SJSA1 (cell line): ENCODE results near the gene TPM2. TPM values are rescaled to one million over a fixed set of nuclear protein-coding genes. Genes with fewer than 3 reads are reported as not detected.
A peak's percentile ranks its signal among the peaks of the same experiment; 100 is the strongest.

Experiments
- DNase-seq, 2 experiments: peaks; one replicate each; pipeline ENCODE4 v3.0.0-alpha.2; 2015 to 2020; ENCODE audit warnings: low spot score in 2 of 2, low read depth in 1 of 2
- H3K27ac ChIP-seq: fragments of 250-450 bp; sonication (Bioruptor Pico); 2 replicates; pipeline ENCODE4 v1.5.1; 2020; ENCODE audit warnings: mild to moderate bottlenecking, moderate library complexity
- H3K27me3 ChIP-seq: fragments of 250-450 bp; sonication (Bioruptor Pico); replicated peaks from 2 replicates; pipeline ENCODE4 v1.5.1; 2020; ENCODE audit warnings: mild to moderate bottlenecking, moderate library complexity
- H3K36me3 ChIP-seq: fragments of 250-450 bp; sonication (Bioruptor Pico); 2 replicates; pipeline ENCODE4 v1.5.1; 2020; ENCODE audit warnings: mild to moderate bottlenecking
- H3K4me1 ChIP-seq: fragments of 250-450 bp; sonication (Bioruptor Pico); replicated peaks from 2 replicates; pipeline ENCODE4 v1.6.1; 2021; ENCODE audit warnings: mild to moderate bottlenecking
- H3K4me3 ChIP-seq: fragments of 250-450 bp; sonication (Bioruptor Pico); 2 replicates; pipeline ENCODE4 v1.5.1; 2020; ENCODE audit warnings: mild to moderate bottlenecking
- H3K9me3 ChIP-seq: fragments of 250-450 bp; sonication (Bioruptor Pico); replicated peaks from 2 replicates; pipeline ENCODE4 v1.5.1; 2020; ENCODE audit warnings: mild to moderate bottlenecking
- total RNA-seq: library from RNA; depleted of rRNA; stranded (reverse); fragments of >200 nt; shearing (Covaris generic); gene quantifications from 2 replicates; pipeline ENCODE4 v1.2.3, GENCODE V29; 2014

TPM2 gene
- total RNA-seq, 1 experiment from 2014 or later = 823 TPM

DNA sequence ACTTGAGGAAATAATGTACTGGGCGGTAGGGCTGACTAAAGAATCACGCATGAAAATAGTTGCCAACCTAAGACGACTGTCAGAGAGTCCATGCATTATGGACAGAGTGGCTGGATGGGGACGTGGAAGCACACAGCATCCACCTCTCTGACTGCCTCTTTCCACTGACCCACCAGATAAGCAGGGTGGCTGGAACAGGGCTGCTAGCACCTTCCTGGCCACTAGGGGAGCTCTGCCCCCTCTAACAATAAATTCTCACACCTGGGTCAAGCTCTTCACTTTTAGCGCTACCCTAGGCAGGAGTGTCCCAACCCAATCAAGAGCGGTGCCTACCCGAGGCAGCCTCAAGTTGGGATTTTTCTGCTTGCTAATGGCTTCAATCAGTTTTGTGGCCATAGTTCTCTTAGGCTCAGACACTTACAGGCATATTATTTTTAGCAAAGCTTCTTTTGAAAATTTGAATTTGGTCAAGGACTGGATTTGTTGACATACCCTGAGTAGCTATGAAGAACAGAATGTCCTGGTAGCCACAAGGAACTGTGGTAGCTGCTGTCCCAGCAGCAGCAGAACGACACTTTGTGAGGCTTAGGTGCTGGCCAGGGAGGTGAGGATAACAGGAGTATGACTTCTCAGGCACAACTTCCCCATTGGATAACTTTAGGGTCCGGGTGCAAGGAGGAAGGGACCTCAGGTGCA, 6.9 kb upstream of the TPM2 start:
- H3K27ac ChIP-seq = no peak overlapping the region
- H3K4me1 ChIP-seq = peaks cover 10% of the 10 kb centered on the region
- no peak overlapping the region for H3K4me3 ChIP-seq
- no peaks in the 10 kb centered on the region for H3K27me3 ChIP-seq
- no peaks in the 10 kb centered on the region for H3K9me3 ChIP-seq
- peaks cover 48% of the 10 kb centered on the region for H3K36me3 ChIP-seq
- DNase-seq = peak in 1 of 2 experiments; percentile 26

- Histone ChIP-seq H3K36me3 (peaks cover 44% of the 10 kb centered on the region), H3K27ac (no peak overlapping the region), H3K4me3 (no peak overlapping the region), H3K4me1 (peaks cover 16% of the 10 kb centered on the region), H3K9me3 (no peaks in the 10 kb centered on the region), H3K27me3 (no peaks in the 10 kb centered on the region)
- no peak for DNase-seq
Observed at GRCh38 chr9:35695943-35696401, 6.2 kb upstream of the TPM2 start.

DNA sequence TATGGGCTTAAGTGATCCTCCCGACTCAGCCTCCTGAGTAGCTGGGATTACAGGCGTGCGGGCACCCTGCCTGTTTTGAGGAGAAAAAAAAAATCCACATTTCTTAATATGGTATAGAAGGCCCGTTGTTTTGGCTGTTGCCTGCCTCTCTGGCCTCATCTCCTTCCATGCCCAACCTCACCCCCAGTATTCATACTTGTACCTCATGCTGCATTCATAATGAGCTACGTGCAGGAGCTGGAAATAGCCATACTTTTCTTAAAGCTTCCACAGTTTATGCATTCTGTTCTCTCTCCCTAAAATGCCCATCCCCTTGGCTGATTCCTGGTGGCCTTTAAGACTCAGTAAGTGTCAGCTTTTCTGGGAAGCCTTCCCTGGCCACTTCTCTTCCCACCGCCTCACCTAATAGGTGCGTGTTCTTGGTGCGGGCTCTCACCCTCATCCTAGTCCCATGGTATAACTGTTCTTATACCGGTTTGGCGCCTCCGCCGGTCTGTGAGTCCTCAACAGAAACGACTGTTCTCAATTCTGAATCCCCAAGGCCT, 2.1 kb upstream of the TPM2 start:
- H3K27ac ChIP-seq = no peak overlapping the region
- H3K27me3 ChIP-seq = no peaks in the 10 kb centered on the region
- H3K9me3 ChIP-seq = no peaks in the 10 kb centered on the region
- peaks cover 32% of the 10 kb centered on the region for H3K4me1 ChIP-seq
- H3K36me3 ChIP-seq = peaks cover 39% of the 10 kb centered on the region
- H3K4me3 ChIP-seq = no peak overlapping the region
- no peak for DNase-seq

DNA sequence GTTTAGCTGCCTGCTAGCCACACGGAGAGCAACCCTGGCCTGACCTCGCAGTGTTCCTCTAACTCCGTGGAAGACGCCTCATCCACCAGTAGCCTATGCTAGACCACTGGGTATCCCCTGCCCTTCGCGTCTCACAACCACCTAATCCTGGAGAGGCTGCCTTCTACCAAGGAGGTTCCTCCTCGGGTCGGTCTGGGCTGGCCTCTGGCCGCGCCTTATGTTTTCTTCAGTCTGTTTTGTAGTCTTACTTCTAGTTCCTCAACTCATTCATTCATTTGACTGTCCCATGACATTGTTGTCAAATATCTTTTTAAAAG, 1.6 kb upstream of the TPM2 start:
- DNase-seq = no peak

DNA sequence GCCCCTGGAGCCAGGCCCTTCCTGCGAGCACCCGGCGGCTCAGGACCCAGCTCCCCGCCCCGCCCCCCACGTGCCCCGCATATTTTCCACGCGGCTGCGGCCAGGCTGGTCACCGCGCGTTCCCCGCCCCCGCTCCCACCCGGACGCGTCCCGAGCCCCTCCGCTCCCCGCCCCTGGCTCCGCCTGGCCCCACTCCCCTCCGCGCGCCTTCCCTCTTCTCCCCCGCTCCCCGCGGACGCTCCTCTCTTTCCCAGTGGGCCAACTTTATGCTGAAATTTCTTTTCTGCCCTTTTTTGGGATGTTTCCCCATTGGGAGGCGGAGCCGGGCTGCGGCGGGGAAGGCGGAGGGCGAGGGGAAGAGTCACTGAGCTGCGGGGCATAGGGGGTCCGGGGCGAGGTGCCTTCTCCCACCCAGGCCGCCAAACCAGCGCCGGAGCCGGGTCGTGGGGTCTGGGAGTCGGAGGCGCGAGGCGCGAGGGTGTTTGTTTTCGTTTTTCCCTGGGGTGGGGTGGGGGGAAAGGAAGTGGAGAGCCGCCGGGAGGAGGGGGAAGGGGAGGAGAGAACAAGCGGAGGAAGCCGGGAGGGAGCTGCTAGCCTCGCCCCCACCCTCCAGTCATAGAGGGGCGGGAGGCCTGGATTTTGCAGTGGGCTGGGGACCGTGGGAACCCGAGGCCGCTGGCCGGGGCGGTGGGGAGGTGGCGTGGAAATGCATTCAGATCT, 1.0 kb upstream of the TPM2 start:
- Histone ChIP-seq H3K27me3 (no peaks in the 10 kb centered on the region), H3K9me3 (no peaks in the 10 kb centered on the region), H3K27ac (peak overlapping the region; percentile 77), H3K36me3 (peaks cover 37% of the 10 kb centered on the region), H3K4me3 (peak overlapping the region; percentile 60), H3K4me1 (peaks cover 33% of the 10 kb centered on the region)
- DNase-seq = peak; percentile 44 to 74

More for the DNA sequence above, 1.6 kb upstream of the TPM2 start:
- Histone ChIP-seq H3K27ac (peak overlapping the region; percentile 77; the same call in 1 of the 2 replicates), H3K9me3 (no peaks in the 10 kb centered on the region), H3K36me3 (peaks cover 37% of the 10 kb centered on the region), H3K27me3 (no peaks in the 10 kb centered on the region), H3K4me1 (peaks cover 35% of the 10 kb centered on the region), H3K4me3 (peak overlapping the region; percentile 60)

DNA sequence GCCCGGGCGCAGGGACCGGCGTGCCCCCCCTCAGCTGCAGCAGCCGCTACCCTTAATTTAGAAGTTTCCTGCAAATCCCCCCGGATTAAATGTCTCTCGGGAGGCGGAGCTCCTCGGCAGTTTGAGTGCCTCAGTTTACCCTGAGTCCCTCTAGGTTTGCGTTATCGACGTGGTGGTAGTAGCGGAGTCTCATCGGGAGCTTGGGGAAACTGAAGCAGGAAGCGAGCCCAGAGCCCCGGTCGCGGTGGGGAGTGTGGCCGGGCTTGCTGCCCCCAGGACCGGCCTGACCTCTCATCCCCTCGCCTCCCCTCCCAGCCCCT, 529 bp upstream of the TPM2 start:
- DNase-seq = no peak
- peaks cover 41% of the 10 kb centered on the region for H3K36me3 ChIP-seq
- peak overlapping the region; percentile 57 for H3K27ac ChIP-seq
- H3K4me1 ChIP-seq = peaks cover 30% of the 10 kb centered on the region
- H3K4me3 ChIP-seq = peak overlapping the region; percentile 60
- no peaks in the 10 kb centered on the region for H3K27me3 ChIP-seq
- H3K9me3 ChIP-seq = no peaks in the 10 kb centered on the region

DNA sequence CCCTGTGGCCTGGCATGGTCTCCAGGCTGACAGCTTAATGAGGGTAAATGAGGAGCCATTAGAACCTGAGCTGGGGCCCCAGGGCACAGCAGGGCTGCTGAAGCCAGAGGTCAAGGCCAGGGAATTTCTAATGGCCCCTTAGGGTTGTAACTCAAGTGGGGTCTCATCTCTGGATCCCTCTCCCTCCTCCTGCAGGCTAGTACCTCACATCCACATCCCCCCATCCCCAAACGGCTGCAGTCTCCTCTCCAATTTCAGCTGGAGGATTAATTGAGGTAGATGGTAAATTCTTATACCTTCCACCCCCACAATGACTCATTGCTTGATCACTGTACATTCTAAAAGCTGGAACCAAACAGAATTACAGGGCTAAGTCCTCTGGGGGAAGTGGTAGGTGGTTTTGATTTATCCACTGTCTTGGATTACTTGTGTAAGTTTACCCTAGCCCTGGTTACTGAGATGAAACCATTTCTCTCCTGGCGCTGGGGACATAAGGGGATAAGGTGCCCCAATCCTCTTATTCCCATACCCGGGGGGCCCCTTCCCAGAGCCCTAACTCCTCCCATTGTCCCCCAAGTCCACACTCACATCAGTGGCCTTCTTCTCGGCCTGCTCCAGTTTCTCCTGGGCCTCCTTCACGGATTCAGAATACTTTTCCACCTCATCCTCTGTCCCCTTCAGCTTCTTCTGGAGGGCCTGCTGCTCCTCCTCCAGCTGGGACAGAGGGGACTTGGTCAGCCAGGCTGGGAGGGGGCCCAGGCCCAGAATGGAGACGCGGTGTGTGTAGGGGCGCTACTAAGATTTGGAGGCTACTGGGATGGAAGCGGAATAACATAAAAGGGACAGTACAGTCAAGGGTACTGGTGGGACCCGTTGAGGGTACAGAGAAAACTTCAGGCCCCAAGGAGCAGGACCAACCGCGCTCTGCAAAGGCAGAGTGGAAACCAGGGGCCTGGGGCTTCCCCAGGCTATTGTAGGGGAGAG, 875 bp downstream of the TPM2 start:
- Histone ChIP-seq H3K4me3 (peak overlapping the region; percentile 60), H3K27me3 (no peaks in the 10 kb centered on the region), H3K4me1 (peaks cover 24% of the 10 kb centered on the region), H3K27ac (peak overlapping the region; percentile 17; the same call in 1 of the 2 replicates), H3K36me3 (peaks cover 55% of the 10 kb centered on the region), H3K9me3 (no peaks in the 10 kb centered on the region)
- peak in 1 of 2 experiments; percentile 27 for DNase-seq

DNA sequence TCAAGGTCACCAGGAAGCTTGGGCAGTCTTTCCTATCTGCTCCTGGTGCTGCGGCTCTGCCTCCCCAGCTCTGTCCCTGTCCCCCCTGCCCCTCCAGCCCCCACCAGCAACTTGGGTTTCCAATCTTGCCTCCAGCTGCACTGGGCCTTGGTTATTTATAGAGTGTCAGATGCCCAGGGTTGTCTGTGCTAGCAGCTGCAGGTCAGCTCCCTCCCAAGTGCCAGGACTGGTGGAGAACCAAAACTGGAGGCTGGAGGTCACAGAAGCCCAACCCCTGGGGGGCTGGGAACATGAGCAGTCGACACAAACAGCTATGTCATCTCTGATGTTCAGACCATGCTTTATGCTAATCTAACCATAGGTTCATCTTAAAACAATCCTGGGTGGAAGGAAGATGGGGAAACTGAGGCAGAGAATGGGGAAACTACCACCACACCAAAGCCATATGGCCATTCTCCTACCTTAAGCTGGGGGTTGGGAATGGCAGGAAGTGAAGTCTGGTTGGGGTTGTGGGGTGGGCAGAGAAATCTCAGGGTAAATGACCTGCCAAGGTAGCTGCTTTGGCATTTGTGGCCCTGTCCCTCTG, 1.7 kb downstream of the TPM2 start:
- Histone ChIP-seq H3K27ac (no peak overlapping the region), H3K4me1 (peaks cover 24% of the 10 kb centered on the region), H3K4me3 (peak overlapping the region; percentile 60), H3K36me3 (peaks cover 63% of the 10 kb centered on the region), H3K27me3 (no peaks in the 10 kb centered on the region), H3K9me3 (no peaks in the 10 kb centered on the region)
- no peak for DNase-seq

- DNase-seq = no peak
- H3K36me3 ChIP-seq = peaks cover 70% of the 10 kb centered on the region
Observed at GRCh38 chr9:35687306-35687705, 2.4 kb downstream of the TPM2 start.

DNA sequence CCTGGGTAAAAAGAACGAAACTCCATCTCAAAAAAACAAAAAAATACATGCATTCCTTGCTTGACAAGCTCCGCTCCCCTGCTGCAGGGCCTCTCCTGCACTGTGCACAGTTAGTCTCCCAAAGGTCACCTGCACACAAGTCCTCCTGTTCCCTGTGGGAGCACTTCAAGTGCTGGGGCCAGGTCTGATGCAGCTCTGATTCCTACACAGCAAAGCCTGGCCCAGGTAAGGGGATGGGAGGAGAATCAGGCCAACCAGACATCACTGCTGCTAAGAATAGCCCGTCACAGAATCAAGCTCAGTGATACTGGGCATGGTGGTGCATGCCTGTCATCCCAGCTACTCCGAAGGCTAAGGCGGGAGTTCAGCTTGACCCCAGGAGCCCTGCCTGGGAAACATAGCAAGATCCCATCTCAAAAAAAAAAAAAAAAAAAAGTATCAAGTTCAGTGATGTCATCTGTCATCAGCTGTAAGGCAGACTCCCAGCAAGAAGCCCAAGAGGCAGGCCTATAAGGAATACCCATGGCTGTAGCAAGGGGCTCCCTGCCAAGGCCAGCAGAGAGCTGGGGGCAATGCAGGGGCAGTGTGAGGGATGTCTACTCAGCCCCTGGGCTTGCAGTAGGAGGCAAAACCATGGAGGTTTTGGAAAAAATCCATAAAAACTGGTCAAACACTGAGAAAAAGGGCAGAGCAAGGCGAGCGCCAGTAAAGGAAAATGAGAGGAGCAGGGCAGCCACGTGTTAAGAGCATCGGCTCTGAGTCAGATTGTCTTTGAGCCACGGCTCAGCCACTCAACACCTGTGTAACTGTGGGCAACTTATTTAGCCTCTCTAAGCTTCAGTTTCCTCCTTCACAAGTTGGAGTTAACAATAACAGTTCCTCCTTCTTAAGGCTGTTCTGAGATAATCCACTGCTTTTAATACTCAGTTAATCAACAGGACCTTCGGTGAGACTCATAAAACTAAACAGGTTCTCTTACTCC, 3.2 kb downstream of the TPM2 start:
- H3K27ac ChIP-seq = no peak overlapping the region
- H3K4me1 ChIP-seq = peaks cover 23% of the 10 kb centered on the region
- H3K36me3 ChIP-seq = peaks cover 78% of the 10 kb centered on the region
- no peak overlapping the region for H3K4me3 ChIP-seq
- H3K27me3 ChIP-seq = no peaks in the 10 kb centered on the region
- H3K9me3 ChIP-seq = no peaks in the 10 kb centered on the region
- no peak for DNase-seq

More at GRCh38 chr9:35687306-35687705, 2.4 kb downstream of the TPM2 start:
- Histone ChIP-seq H3K9me3 (no peaks in the 10 kb centered on the region), H3K27me3 (no peaks in the 10 kb centered on the region), H3K4me3 (no peak overlapping the region), H3K27ac (no peak overlapping the region), H3K4me1 (peaks cover 24% of the 10 kb centered on the region)

DNA sequence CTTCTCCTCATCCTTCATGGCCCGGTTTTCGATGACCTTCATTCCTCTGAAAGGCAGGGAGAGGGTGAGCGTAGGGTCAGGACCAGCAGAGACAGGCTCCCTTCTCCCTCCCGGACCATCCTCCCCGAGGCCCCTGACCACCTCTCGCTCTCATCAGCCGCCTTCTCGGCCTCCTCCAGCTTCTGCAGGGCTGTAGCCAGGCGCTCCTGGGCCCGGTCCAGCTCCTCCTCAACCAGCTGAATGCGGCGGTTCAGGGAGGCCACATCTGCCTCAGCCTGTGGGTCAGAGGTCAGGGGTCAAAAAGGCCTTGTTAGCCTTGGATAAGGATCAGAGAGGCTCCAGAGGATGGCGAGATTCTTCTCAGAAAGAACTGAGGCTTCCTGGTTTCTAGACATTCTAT, 4.2 kb downstream of the TPM2 start:
- DNase-seq = no peak
- Histone ChIP-seq H3K4me3 (no peak overlapping the region), H3K4me1 (peaks cover 19% of the 10 kb centered on the region), H3K9me3 (no peaks in the 10 kb centered on the region), H3K27me3 (no peaks in the 10 kb centered on the region), H3K27ac (no peak overlapping the region), H3K36me3 (peaks cover 80% of the 10 kb centered on the region)

GRCh38 chr9:35684921-35685320, 4.8 kb downstream of the TPM2 start:
- H3K4me3 ChIP-seq = no peak overlapping the region
- H3K36me3 ChIP-seq = peaks cover 80% of the 10 kb centered on the region
- no peak for DNase-seq
- H3K9me3 ChIP-seq = no peaks in the 10 kb centered on the region
- peaks cover 19% of the 10 kb centered on the region for H3K4me1 ChIP-seq
- no peaks in the 10 kb centered on the region for H3K27me3 ChIP-seq
- H3K27ac ChIP-seq = no peak overlapping the region
